ENCODE measurements around the gene CUX1. TPM values are rescaled to one million over a fixed set of nuclear protein-coding genes. Genes with fewer than 3 reads are reported as not detected.

The CUX1 gene
- total RNA-seq, 1 experiment from 2014 or later, result 53.5 TPM

DNA sequence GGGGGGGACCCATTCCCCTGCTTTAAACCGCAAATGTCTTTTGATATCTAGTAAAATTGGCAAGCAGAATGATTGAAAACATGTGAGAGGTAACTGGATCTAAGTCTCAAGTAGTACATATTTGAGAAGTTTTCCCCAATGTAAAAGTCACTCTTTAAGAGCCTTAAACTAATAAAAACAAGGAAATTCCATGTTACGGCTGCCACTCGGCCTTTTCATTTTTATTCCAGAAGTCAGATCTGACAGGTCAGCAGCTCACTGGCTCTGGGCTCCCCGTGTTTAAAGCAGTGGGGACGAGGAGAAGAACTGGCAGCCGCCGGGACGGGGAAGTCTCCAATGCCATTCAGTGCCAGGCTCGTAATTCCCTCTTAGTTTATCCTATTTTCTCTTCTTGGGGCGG is 80.7 kb downstream of the CUX1 start:
- H3K4ac ChIP-seq (ENCODE audit: low read depth, low read length), result no peak overlapping the region
- H3K27ac ChIP-seq (ENCODE audit: insufficient read length, low read depth, low read length), result no peak overlapping the region
- H3K79me1 ChIP-seq (ENCODE audit: insufficient read depth, low read depth, low read length, poor library complexity, severe bottlenecking), result peaks cover 11% of the 10 kb centered on the region

More for the DNA sequence above, 80.7 kb downstream of the CUX1 start:
- H3K4me3 Mint-ChIP-seq, result no peak overlapping the region
- Histone ChIP-seq H3K56ac (ENCODE audit: insufficient read length, low read depth, low read length) (no peak overlapping the region), H2BK20ac (ENCODE audit: low read depth, low read length, poor library complexity, severe bottlenecking) (no peak overlapping the region), H3K23ac (ENCODE audit: insufficient read length, low read depth, low read length) (no peak overlapping the region), H3K9me3 (ENCODE audit: control insufficient read depth, low read depth, low read length) (no peaks in the 10 kb centered on the region), H3K4me2 (ENCODE audit: insufficient read depth, insufficient read length, low read length) (no peak overlapping the region), H2AK5ac (ENCODE audit: insufficient read length, low read length) (no peak overlapping the region), H4K8ac (replicated peaks; ENCODE audit: insufficient read length, low read depth, low read length) (no peak overlapping the region), H3K4me1 (ENCODE audit: insufficient read depth, low read length) (no peaks in the 10 kb centered on the region), H2BK12ac (ENCODE audit: insufficient read length, low read depth, low read length) (no peak overlapping the region), H3K23me2 (ENCODE audit: insufficient read length, low read depth, low read length, poor library complexity, severe bottlenecking) (no peaks in the 10 kb centered on the region), H2AFZ (ENCODE audit: low read length) (no peak overlapping the region), H3K14ac (ENCODE audit: insufficient read depth, low read length) (no peak overlapping the region), H3K27me3 (ENCODE audit: insufficient read depth, low read length) (no peaks in the 10 kb centered on the region), H3K18ac (ENCODE audit: insufficient read length, low read depth, low read length) (no peak overlapping the region), H3T11ph (ENCODE audit: low read length) (no peak overlapping the region), H4K5ac (ENCODE audit: insufficient read length, low read depth, low read length) (no peak overlapping the region), H3K9ac (ENCODE audit: extremely low read depth, insufficient read length, low read length) (no peak overlapping the region), H2BK5ac (ENCODE audit: insufficient read length, low read length) (no peak overlapping the region), H4K91ac (ENCODE audit: insufficient read length, low read depth, low read length) (no peak overlapping the region), H2BK120ac (ENCODE audit: low read depth, low read length, poor library complexity, severe bottlenecking) (no peak overlapping the region), H4K20me1 (ENCODE audit: control insufficient read depth, insufficient read depth, insufficient read length) (no peaks in the 10 kb centered on the region), H2BK15ac (ENCODE audit: low read depth, low read length) (no peak overlapping the region), H3K79me2 (ENCODE audit: insufficient read depth, low read length) (peaks cover 33% of the 10 kb centered on the region; the same call in 1 of the 2 replicates)
- no peak for DNase-seq
- peaks cover 31 to 37% of the 10 kb centered on the region in 2 experiments for H3K4me1 Mint-ChIP-seq
- peak overlapping the region; percentile 44 to 85 (median 72); a peak in 3 of 7 replicates for H3K27ac Mint-ChIP-seq
- H3K9me3 Mint-ChIP-seq, result no peaks in the 10 kb centered on the region
- WGBS (ENCODE audit: extremely low coverage, insufficient read length, low lambda C conversion rate), result no CpG with 5 or more reads among the region's 10 CpGs
- H3K36me3 Mint-ChIP-seq (ENCODE audit: insufficient read depth in 1 of 3, low read depth in 3 of 3), result peaks cover 0 to 4% (median 0%) of the 10 kb centered on the region in 3 experiments; a peak in 2 of 7 replicates
- TF ChIP-seq, protein P1, sequence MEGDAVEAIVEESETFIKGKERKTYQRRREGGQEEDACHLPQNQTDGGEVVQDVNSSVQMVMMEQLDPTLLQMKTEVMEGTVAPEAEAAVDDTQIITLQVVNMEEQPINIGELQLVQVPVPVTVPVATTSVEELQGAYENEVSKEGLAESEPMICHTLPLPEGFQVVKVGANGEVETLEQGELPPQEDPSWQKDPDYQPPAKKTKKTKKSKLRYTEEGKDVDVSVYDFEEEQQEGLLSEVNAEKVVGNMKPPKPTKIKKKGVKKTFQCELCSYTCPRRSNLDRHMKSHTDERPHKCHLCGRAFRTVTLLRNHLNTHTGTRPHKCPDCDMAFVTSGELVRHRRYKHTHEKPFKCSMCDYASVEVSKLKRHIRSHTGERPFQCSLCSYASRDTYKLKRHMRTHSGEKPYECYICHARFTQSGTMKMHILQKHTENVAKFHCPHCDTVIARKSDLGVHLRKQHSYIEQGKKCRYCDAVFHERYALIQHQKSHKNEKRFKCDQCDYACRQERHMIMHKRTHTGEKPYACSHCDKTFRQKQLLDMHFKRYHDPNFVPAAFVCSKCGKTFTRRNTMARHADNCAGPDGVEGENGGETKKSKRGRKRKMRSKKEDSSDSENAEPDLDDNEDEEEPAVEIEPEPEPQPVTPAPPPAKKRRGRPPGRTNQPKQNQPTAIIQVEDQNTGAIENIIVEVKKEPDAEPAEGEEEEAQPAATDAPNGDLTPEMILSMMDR (conservative IDR thresholded peaks at IDR 0.05), result no peak
- H3K27me3 Mint-ChIP-seq (ENCODE audit: low read depth), result no peaks in the 10 kb centered on the region

Data from H9 (cell line).